Erythroblast (primary cell): ENCODE measurements around the gene DNAJC9.
A peak's percentile ranks its signal among the peaks of the same experiment; 100 is the strongest.

Experiments used
- GATA1 ChIP-seq: IDR thresholded peaks from 2 replicates; pipeline ENCODE4 v1.6.1; 2011; ENCODE audit warnings: low read depth, mild to moderate bottlenecking, control low read depth, low read length, moderate library complexity
- POLR2A ChIP-seq: IDR thresholded peaks from 2 replicates; pipeline ENCODE4 v1.6.1; 2011; ENCODE audit warnings: mild to moderate bottlenecking, low read length

DNA sequence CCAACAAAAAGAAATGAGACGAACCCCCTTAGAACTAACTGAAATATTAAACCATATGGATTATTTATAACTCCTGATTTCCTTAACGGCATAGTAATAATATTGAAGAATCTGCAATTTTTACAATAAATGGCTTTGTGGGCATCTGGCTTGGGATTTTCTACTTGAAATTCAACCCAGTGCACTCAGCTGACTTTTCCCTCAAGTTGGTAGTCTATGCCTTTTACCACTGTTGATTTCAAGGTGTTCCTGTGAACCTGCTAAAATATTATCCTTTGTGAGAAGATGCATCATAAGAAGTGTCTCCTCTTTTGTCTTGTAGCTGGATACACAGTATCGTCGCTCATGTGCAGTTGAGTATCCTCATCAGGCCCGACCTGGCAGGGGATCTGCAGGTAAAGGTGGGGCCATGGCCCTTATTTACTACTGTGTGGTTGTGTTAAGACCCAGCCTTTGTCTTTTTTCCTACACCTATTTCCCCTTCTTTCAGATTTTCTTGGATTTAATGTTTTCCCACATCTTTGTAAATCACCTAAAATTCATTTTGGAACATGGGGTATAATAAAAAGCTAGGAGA is 8.0 kb downstream of the DNAJC9 start:
- TF ChIP-seq POLR2A (peak; percentile 22), GATA1 (no peak)
